Activated CD4-positive, alpha-beta T cell treated with anti-CD3 and anti-CD28 coated beads, Interleukin-2, amount 50 U/mL, for 48 hours (primary cell): Measurements from ENCODE around the gene CD151.

Experiments used
- DNase-seq, 2 experiments: peaks; one replicate each; pipeline ENCODE4 v3.0.0-alpha.2; 2020

Gene CD151

GRCh38 chr11:832529-833113 is at the start of gene CD151:
TSS of gene CD151 (plus strand) at chr11:832952. CDS start at chr11:836070, 3,118 bp downstream.
- peak in 1 of 2 experiments; percentile 53 for DNase-seq

DNA sequence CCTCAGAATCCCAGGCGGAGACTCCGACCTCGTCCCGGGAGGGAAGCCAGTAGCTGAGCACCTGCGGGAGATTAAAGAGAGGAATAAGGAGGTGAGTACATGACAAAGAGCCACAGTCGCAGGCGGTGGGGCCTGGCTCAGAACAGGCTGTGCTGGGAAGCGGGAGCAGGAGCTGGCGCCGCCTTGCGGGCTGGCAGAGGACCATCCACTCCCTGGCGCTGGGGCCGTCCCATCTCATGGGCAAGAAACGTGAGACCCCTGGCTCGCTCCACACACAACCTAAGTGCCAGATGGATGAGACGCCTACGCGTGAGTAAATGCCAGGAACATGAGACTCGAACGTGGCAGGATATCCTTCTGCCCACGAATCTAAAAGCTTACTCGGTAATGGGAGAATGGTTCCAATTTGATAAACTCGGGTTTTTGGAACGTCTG is 49.2 kb upstream of the CD151 start:
- peak; percentile 37 to 57 for DNase-seq

DNA sequence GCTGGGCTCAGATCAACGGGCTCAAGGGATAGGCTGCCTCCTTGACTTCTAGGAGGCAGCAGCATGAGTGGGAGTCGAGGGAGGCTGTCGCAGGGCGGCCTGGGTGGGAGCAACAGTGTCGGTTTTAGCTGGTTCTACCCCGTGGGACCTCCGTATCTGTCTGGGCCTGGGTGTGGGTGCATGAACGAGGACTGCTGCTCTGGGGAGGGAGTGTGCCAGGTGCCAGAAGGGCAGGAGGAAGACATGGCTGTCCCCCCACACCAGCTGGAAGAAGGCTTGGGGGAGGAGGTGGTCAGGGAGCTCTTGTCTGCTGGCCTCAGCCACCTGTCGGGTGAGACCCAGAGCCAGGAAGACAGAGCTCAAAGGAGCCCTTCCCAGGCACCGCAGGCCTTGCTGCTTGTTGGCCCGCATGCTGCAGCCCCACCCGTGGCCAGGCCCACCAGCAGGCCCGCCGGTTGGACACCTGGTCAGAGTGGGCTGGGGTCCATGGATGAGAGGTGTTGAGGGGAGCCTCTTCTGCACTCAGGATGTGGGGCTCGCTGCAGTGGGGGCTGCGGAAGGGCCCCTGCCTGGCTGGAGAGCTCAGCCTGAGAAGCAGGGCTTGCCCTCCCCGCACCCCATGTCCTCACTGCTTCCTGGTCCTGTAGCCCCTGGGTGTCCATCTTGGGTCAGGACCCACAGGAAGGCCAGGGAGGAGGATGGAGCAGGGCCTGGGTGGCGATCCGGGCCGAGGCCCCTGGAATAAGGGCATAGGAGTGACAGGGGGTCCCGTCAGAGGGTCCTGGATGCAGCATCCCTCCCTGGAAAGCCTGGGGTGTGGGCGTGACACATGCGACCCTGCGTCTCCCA is 46.3 kb upstream of the CD151 start:
- DNase-seq: no peak

GRCh38 chr11:787084-787675 is 45.6 kb upstream of the CD151 start:
- DNase-seq: no peak

DNA sequence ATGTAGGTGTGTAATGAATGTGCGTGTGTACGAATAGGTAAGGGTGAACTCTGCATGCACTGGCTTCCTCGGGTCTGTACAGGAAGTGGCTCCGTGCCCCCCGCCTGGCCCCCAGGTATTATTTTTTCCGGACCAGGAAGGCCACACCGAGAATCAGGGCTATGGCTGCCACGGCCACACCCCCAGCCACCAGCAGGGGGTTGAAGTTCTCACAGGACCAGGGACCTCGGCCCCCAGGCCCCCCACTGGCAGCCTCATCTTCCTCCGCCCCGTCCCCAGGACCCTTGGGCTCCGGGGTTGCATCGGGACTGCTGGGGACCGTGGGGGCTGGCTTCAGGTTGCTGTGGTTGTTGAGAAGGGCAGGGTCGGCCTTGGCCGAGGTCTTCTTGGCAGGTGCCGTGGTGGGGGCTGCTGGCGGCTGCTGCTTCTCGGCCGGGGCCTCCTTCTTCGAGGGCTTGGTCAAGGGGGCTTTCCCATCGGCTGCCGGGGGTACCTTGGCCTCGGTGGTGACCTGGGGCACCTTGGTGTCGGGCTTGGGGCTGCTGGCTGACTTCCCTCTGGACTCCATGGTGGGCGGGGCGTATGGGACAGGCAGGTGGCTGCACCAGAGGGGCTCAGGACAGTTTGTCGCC is 44.6 kb upstream of the CD151 start:
- no peak for DNase-seq

- no peak for DNase-seq
These were observed 43.5 kb upstream of the CD151 start for GRCh38 chr11:788953-789940.

GRCh38 chr11:789943-790342 is 42.8 kb upstream of the CD151 start, which contains the start of gene CEND1:
TSS of gene CEND1 (minus strand) at chr11:790090. CDS start at chr11:788576, 1,514 bp downstream.
- DNase-seq: peak; percentile 61 to 72

GRCh38 chr11:790721-791564 is 41.8 kb upstream of the CD151 start:
- no peak for DNase-seq

DNA sequence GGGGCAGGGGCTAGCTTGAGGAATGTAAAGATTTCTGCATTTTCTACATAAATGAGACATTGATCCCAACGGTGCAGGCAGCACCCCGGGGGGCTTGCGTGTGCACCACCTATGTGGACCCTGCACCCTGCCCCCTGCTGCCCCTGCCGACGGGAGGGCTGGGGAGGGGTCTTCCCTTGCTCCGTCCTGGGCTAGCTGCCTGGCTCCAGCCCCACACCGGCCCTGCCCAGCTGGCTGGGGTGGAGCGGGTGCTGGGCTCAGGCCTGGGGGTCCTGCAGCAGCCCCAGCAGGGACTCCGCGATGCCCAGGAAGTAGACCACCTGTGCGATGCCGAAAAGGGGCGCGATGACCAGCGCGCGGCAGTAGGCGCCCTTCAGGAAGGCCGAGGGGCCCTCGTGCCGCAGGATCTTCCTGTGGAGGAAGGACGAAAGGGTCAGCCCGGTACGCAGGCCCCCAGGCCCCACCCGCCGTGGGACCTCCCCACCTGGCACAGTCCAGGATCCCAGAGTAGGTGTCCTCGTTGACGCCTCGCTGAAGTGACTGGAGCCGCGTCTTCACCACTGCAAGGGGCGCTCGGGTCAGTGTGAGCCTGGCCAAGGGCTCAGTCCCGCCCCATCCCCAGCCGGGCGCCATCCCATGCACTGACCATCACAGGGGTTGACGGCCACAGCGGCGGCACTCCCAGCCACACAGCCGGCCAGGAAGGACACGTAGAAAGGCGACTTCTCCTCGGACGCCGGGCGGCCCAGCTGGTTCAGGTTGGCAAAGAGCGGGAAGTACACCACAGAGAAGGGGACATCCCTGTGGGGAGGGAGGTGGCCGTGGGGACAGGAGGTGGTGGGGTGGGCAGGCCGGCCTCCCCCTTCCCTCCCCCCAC is 40.9 kb upstream of the CD151 start:
- no peak for DNase-seq

GRCh38 chr11:792535-792821 is 40.3 kb upstream of the CD151 start:
- no peak for DNase-seq

DNA sequence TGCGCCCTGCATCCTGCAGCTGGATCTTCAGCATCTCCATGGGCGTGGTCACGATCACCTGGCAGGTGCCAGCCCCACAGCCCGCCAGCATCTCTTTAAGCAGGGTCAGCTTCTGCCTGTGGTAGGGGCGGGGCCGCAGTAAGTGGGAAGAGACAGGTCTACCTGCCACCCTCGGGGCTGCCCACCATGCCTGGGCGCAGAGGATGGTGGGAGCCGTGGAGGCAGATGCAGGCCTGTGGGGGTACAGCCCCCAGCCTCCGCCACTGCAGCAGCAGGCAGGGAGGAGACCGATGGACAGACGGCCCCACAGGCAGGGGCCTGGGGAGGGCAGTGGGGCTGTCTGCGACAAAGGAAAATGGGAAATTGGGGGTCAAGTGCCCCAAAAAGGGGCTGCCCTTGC is 39.9 kb upstream of the CD151 start:
- DNase-seq: no peak

DNA sequence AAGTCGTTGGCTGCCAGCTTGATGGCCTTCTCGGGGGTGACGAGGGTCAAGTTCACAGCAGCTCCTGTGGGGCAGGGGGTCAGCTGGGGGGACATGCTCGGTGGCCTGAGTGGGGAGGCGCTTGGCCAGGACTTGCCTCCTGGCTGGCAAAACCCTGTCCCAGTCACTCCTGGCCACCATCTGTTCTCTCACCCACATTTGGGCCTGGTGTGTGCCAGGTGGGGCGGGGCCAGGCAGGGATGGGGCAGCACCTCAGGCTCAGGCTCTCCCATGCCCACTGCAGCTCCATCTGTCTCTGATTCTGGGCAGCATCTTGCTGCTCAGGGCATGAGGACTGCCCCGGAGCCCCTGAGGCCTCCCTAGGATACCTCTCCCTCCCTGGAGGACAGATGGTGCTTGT is 39.2 kb upstream of the CD151 start:
- DNase-seq: no peak

- no peak for DNase-seq
These were observed 38.6 kb upstream of the CD151 start for GRCh38 chr11:794013-794765.

DNA sequence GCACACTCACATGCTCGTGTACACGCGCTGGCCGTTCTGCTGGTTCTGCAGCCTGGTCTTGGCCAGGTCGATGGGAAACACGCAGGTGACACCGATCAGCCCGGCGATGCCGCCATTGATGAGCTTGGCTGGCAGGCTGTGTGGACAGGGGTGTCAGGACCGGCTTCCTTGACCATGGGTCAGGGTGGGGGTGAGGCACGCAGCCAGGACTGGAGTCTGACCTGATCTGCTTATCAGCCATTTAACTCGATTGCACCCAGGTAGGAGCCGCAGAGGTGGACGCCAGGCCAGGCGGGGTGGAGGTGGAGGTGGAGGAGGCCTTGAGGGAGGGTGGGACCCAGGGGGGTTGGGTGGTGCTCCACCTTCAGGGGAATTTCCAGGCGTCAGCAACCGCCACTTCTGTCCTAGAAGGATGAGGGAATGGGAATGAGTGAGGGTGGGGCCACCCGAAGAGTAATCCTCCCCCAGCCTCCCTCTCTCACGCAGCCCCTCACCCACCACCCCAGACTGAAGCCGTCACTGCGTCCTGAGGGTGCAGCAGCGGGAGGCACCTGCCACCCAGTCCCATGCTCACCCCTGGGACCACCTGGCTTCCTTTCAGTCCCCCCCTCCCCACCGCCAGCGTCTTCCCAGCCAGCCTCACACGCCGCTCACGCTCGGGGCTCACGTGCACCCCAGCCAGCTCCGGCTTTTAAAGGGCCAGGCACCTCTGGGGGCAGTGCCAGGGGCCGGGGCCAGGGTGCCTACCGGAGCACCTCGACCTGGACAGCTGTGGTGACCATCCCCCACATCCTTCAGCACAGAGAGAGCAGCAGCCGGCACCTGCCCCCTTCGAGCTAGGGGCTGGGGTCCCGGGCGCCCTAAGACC is 37.8 kb upstream of the CD151 start:
- no peak for DNase-seq

GRCh38 chr11:795634-796564 is 36.9 kb upstream of the CD151 start:
- DNase-seq: peak; percentile 87 to 88

DNA sequence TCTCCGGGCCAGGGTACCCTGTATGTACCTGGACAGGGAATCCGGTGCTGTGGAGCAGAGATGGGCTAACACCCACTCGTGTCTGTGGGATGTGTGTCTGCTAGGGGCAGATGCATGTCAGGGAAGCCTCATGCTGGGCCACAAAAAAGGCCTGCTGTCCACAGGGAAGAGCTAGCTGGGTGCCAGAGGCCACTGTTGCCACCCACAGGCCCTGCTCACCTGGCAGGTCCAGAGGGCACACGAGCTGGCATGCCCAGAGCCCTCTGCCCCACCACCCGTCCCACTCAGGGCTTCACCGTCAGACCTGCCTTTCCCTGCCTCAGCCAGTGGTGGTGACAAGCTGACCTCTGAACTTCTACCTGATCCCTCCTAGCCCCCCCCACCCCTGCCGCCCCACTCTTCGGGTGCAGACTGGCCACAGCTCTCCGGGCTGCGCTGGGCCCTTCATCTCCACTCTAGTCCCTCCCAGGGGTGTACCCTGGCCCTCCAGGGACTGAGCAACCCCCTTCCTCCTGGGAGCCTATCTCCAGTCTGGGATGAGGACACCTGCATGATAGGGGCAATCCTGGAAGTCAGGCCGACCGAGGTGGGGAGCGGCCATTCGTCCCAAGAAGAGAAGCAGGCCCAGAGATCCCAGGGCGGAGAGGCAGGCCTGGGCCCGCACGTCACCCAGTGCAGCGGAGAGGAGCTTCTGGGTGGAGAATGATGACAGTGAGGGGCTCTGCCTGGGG is 36.0 kb upstream of the CD151 start:
- no peak for DNase-seq
